ENCODE measurements around the gene SPATS1. TPM values are rescaled to one million over a fixed set of nuclear protein-coding genes. Genes with fewer than 3 reads are reported as not detected.

The SPATS1 gene
- total RNA-seq, 4 donors from 2014 or later = not detected

GRCh38 chr6:44386929-44387345 is 44.5 kb downstream of the SPATS1 start:
- in situ Hi-C loops (cut with MboI; ENCODE audit: low sequenced_read_pairs in 4 of 4) = no loop called here
- intact Hi-C loops (cut with DNase I; ENCODE audit: low total_unique reads) = loop anchor here (1.0 kb wide), 1 partner anchor 74 kb away; the partner anchor contains the start of gene AARS2
- TF ChIP-seq CTCF (IDR thresholded peaks at IDR 0.05 in 4 of 5, conservative IDR thresholded peaks at IDR 0.05 in 1 of 5) (no peak), POLR2A (IDR thresholded peaks at IDR 0.05) (no peak)
- ATAC-seq = peak; percentile 22 to 32
- H3K4me3 ChIP-seq = peak overlapping the region; percentile 91 to 100 (median 94)
- peaks cover 0 to 12% of the 10 kb centered on the region in 2 donors for H3K36me3 ChIP-seq
- no peaks in the 10 kb centered on the region for H3K27me3 ChIP-seq
- H3K4me1 ChIP-seq = peaks cover 18 to 24% of the 10 kb centered on the region in 2 donors
- H3K27ac ChIP-seq = peak overlapping the region; percentile 96 to 99 (median 96)
- no peak for DNase-seq
- no peaks in the 10 kb centered on the region for H3K9me3 ChIP-seq

- Histone ChIP-seq H3K9me3 (no peaks in the 10 kb centered on the region), H3K27ac (peak within 1 kb of the TSS; percentile 96 to 99 (median 96)), H3K36me3 (peaks cover 0 to 18% of the 10 kb centered on the region in 2 donors), H3K4me3 (peak within 1 kb of the TSS; percentile 91 to 100 (median 94)), H3K4me1 (peaks cover 18 to 24% of the 10 kb centered on the region in 2 donors), H3K27me3 (no peaks in the 10 kb centered on the region)
- TF ChIP-seq CTCF (IDR thresholded peaks at IDR 0.05 in 4 of 5, conservative IDR thresholded peaks at IDR 0.05 in 1 of 5) (peak in 1 of 5 experiments; percentile 8), POLR2A (IDR thresholded peaks at IDR 0.05) (peak; percentile 81)
- peak; percentile 88 to 94 for DNase-seq
- in situ Hi-C loops (cut with MboI; ENCODE audit: low sequenced_read_pairs in 4 of 4) (no loop called here), intact Hi-C loops (cut with DNase I; ENCODE audit: low total_unique reads) (loop anchor here (1.0 kb wide), 1 partner anchor 74 kb away; the partner anchor contains the start of gene AARS2)
- ATAC-seq = peak; percentile 93 to 94
Measured at GRCh38 chr6:44387346-44388134, 45.1 kb downstream of the SPATS1 start, which contains the start of gene CDC5L. TSS of gene CDC5L (plus strand) at chr6:44387706. CDS start at chr6:44387824, 118 bp downstream.

DNA sequence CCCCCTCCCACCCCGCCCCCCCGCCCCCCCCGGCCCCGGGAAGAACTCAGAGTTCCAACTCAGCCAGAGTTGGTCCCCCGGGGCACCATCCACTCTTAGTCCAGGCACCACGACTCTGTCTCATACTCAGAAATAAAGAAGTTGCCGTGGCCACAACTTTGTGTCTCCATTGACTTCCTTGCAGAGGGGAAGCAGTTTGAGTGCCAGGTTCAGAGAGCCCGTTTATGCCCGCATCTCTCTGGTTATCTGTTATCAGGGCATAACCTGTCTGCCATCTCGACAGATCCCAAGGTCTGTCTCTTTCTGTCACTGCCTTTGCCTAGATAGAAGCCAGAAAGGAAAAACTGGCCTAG is 45.7 kb downstream of the SPATS1 start:
- no peaks in the 10 kb centered on the region for H3K9me3 ChIP-seq
- ATAC-seq = no peak
- intact Hi-C loops (cut with DNase I; ENCODE audit: low total_unique reads) (no loop called here), in situ Hi-C loops (cut with MboI; ENCODE audit: low sequenced_read_pairs in 4 of 4) (no loop called here)
- peak overlapping the region; percentile 96 to 99 (median 96) for H3K27ac ChIP-seq
- DNase-seq = no peak
- TF ChIP-seq POLR2A (IDR thresholded peaks at IDR 0.05) = no peak
- TF ChIP-seq CTCF (IDR thresholded peaks at IDR 0.05 in 4 of 5, conservative IDR thresholded peaks at IDR 0.05 in 1 of 5) = no peak
- H3K4me1 ChIP-seq = peaks cover 18 to 24% of the 10 kb centered on the region in 2 donors
- peak overlapping the region; percentile 91 to 100 (median 94) for H3K4me3 ChIP-seq
- H3K36me3 ChIP-seq = peaks cover 4 to 23% of the 10 kb centered on the region in 2 donors
- no peaks in the 10 kb centered on the region for H3K27me3 ChIP-seq

DNA sequence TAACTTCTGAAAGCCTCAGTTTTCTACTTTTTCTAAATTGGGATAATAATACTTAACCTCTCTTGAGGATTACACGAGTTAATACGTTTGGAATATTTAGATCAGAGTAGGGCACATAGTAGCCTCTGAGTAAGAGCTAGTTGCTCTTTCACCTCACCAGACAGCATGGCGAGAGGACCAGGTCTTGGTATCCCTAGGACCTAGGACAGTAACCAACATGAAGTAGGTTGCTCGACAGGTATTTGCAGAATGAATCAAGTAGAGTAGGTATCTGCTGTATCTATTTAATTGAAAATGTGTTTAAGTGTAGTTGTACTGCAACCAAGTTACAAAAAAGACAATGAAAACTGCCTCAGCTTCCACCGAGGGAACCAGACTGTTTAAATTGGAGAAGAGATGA is 46.4 kb downstream of the SPATS1 start:
- H3K27me3 ChIP-seq = no peaks in the 10 kb centered on the region
- ATAC-seq (no peak), DNase-seq (no peak)
- H3K4me1 ChIP-seq = peaks cover 18 to 24% of the 10 kb centered on the region in 2 donors
- H3K27ac ChIP-seq = peak overlapping the region; percentile 96 to 99 (median 96)
- TF ChIP-seq POLR2A (IDR thresholded peaks at IDR 0.05) = no peak
- no peak for TF ChIP-seq CTCF (IDR thresholded peaks at IDR 0.05 in 4 of 5, conservative IDR thresholded peaks at IDR 0.05 in 1 of 5)
- H3K36me3 ChIP-seq = peaks cover 4 to 31% of the 10 kb centered on the region in 2 donors
- no peaks in the 10 kb centered on the region for H3K9me3 ChIP-seq
- H3K4me3 ChIP-seq = peak overlapping the region; percentile 91 to 100 (median 94)
- intact Hi-C loops (cut with DNase I; ENCODE audit: low total_unique reads) (no loop called here), in situ Hi-C loops (cut with MboI; ENCODE audit: low sequenced_read_pairs in 4 of 4) (no loop called here)

All from gastrocnemius medialis (tissue), 4 donors.